NCI-H1417 (cell line): ENCODE data around the gene PASD1.

Experiments used
- DNase-seq, 3 experiments: peaks; one replicate each; lab custom pipeline; 2025; lab: John Stamatoyannopoulos, UW

The PASD1 gene

DNA sequence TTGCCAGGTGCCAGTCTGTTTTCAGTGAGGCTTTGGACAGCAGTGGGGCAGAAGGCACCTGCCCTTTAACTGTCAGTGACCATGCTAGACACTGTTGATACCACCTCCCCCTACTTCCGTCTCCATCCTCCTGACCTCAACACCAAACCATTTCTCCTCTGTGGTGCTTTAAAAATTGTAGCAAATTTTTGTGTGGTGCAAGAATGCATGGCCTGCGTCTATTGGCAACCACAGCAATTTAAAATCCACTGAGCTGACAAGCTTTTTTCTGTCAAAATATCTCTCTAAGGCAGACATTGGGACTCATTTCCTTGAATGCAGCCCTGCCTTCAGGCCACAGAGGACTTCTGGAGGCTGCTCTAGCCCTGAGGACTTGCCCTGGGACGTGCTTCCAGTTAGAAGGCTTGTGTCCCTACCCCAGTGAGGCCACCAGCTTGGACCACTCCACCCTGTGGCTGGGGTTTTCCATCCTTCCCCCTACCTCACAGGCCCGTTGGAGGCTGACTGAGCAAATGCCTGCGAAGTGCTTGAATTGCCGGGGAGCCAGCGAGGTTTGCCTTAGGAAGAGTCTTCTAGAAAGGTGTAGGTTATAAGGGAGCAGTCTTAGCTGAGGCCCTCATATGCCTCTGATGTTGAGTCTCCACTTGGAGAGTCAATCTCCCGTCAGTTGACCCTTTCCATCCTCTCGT lies 138.7 kb downstream of the PASD1 start:
- DNase-seq: no peak

DNA sequence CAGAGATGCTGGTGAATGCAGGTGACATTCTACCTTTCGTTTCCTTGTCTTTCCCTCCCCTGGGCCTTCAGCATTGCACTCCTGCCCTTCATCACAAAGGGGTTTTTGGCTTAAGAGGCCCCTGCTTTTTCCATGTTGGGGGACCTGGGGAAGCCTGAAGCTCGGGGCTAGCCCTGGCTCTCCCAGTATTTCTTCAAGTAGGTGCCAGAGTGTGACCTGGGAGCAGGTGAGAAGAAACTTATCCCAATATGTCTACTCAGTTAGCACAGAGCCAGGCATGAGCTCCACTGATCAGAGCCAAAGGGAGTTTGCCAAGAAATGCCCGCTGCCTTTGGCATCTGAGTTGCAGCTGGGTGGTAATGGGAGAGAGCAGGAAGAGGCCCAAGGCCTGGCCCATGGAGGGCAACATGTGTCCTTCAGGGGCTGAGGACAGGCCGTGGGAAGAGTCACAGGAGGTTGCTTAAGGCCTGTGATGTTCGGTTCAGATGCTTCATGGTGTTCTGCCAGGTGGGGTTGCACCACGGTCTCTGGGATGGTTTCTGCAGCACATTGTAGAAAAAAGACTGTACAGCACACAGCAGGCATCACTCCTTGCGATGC lies 139.4 kb downstream of the PASD1 start:
- no peak for DNase-seq

DNA sequence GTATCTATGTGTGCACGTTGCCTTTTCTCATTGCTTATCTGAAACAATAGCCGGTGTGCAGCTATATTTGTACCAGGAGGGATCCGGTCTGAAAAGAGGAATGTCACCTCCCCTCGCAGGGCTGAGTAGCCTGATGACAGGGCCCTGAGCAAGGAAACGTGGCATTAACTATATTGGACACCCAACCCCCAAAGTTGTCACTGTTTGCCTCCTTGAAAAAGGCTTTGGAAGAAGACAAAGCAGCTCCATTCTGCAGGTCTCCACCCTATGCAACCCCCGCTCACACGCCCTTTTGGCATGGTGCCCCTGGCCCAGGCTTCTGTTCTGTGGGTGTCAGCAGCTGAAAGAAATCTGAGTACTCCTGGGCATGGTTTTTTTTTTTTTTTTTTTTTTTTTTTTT lies 140.0 kb downstream of the PASD1 start:
- peak in 1 of 3 experiments; percentile 14 for DNase-seq

DNA sequence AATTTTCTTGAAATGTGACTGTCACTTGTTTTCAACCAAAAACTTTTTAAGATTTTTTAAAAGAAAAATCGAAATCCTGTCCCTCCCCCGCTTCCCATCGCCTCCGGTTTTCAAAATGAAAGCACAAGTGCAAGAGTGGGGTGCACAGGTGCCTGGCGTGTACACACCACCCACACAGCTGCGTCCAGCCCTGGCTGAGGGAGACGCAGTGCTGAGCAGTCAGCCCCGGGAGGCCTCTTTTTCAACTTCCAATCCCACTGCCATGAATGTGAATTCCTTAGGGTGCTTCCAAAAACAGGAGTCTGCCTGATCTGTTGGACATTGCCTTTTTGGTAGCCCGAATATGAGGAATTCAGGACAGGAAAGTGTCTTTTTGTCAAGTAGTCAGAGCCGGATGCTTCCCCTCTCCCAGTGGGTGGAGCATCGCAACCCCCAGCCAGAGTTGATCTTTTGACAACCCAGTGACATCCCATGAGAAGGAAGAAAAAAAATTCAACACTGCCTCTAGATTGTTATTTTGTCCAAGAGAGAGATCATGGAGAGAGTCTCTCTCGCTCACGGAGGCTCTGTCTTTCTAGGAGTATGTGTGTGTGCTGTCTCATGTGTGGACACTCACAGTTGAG lies 140.7 kb downstream of the PASD1 start:
- DNase-seq: peak in 1 of 3 experiments; percentile 14

DNA sequence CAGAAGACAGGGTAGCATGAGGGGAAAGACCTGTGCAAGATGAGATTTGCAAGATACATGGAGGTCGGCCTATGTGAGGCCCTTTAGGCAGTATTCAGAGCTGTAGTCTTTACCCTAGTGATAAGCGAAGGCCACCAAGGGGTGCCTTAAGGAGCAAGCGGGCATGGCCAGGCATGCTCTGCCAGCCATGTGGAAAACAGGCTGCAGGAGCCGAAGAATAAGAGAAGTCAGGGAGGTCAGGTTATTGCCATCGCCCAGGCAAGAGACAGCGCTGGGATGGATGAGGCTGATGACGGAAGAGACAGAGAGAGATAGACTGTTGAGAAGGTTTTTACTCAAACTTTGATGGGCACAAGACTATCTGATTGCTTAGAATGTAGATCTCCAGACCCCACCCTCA lies 145.3 kb downstream of the PASD1 start:
- DNase-seq: no peak

DNA sequence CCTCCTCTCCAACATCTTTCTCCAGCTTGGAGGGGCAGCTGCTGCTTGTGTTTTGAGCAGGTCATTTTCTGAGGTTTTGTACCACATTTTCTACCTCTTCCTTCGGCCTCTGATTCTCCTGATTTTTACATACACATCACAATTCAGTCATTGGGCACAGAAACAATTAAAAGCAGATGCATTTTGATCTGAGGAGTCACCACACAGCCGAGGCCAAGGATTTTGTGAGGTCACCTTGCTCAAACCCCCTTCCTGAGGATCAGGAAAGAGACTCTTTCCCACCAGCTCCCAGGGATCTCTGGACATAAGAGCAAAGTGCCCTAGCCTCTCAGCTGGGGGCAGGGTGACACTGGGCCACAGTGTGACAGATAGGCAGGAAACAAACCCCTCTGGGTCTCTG lies 147.0 kb downstream of the PASD1 start:
- no peak for DNase-seq

DNA sequence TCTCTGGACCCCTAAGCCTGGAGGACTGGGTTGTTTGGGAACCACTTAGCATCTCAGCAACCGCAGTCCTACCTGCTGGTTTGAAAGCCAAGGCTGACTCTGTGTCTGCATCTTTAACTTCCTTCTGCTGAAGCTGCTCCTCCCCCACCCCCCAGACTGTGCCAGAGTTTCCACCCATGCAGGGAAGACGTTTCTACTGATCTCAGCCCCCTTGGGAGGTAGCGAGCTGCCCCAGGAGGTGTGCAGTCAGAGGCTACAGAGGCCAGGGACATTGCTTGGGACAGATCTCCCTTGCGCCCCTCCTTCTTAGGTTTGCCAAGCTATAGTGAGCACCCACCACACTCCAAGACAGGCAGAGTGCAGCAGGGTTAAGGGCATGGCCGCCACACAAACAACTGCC lies 147.7 kb downstream of the PASD1 start:
- no peak for DNase-seq

DNA sequence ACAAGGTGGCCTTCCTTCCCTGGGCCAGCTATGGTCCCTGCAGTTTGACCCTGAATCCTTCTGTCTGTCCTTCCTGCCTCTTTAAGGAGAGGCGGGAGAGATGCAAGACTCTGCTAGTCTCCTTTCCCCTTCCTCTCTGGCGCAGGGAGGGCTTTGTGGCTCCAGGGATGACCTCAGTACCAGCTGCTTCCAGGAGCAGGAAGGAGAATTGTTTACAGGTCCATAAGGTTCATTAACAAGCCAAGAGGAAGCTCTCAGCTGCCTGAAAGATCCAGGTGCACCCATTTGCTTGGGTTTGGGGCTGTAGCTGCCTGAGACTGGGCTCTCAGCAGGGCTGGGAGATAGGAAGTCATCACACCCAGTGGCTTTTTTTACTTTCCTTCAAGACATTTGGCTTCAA lies 148.3 kb downstream of the PASD1 start:
- peak in 1 of 3 experiments; percentile 32 for DNase-seq

DNA sequence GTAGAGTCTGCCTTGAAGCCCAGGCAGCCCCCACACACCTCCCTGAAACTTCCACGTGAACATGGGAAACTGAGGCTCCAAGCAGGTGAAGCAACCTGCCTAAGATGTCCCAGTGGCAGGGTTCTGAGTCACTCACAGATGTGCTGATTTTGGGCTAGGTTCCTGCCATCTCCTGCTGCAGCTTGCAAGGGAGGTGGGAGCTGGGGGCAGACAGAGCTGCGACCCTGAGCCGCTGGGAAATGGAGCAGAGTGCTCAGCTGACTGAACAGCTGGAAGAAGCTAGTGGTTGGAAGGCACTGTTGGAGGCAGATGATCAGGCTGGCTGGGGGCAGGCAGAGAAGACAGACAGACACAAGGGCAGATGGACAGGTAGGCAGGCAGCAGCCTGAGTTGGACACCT lies 148.8 kb downstream of the PASD1 start:
- no peak for DNase-seq

DNA sequence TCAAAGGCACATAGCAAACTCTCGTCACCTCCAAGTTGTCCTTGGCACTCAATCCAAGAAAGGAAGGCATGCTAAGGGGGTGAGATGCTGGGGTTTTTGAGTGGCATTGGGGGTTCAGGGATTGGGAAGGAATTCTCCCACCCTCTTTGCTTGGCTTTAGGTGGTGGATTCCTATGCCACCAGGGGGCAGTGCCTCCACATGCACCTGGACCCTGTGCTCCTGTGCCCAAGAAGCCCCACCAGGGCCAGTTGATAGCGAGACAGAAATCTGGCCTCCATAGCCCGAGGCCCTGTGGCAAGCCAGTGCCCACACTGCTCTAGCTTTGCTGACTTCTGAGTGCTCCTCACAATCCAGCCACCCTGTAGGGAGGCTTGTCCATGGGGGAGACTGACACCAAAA lies 150.4 kb downstream of the PASD1 start:
- peak in 2 of 3 experiments; percentile 14 to 38 for DNase-seq

DNA sequence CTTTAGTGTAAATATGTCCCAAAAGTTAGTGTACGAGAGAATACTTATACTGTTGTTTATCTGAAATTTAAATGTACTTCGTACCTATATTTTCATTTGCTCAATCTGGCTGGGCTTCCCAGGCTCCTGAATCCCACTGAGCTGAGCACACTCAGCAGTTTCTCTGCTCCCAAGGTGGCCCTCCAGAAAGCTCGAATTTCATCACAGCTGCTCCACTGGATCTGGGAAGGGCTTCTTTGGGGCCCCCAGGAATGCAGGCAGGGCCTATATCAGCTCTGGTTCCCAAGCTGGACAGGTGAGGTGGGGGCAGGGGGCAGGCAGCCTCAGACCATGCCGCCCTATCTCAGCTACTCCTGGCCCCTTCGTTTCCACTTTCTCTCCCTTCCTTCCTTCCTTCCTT lies 150.9 kb downstream of the PASD1 start:
- no peak for DNase-seq

DNA sequence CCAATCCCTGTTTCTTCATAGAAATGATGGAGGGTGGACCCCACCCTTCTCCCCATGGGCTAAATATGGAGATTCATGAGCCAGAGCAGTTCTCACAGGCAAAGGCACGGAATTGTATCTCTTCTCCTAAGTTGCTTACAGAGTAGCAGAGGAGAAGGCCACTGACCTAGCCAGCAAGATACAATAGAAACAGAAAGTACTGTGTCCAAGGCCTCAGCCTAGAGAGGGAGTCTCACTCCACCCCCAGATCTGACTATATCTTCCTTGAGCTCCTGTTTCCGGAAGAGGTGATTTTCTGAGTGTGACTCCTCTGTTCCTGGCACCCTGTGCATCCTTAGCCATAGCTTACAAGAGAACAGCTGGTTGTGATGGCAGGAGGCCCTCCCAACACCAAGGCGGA lies 152.3 kb downstream of the PASD1 start, which contains the start of gene FATE1:
Gene FATE1, plus strand, starts transcription at position 284 of the 400 bp plus-strand sequence. Its CDS starts 85 bp downstream, at position 369.
- no peak for DNase-seq

DNA sequence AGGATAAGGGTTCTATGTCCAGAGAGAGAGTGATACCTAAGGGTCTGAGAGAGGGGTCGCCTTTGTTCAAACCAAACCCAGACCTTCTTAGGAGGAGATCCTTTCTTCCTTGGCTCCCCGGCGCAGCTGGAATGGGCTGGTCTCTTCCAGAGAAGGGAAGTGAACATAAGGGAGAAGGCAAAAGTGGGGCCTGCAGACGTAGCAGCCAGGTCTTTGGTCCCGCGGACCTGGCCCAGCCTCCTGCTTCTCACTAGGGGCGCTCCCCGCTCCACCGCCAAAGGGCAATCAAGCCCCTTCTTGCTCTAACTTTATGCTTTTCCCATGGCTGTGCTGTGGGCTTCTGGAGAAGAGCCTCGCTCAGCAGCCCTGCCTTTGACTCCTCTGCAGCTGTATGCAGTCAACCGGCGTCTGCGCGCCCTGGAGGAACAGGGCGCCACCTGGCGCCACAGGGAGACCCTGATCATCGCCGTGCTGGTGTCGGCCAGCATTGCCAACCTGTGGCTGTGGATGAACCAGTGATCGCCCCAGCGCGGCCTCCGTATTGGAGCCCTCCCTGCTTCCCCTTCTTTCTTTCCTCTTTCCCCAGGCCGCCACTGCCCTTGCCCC lies 158.9 kb downstream of the PASD1 start:
- peak in 1 of 3 experiments; percentile 55 for DNase-seq

DNA sequence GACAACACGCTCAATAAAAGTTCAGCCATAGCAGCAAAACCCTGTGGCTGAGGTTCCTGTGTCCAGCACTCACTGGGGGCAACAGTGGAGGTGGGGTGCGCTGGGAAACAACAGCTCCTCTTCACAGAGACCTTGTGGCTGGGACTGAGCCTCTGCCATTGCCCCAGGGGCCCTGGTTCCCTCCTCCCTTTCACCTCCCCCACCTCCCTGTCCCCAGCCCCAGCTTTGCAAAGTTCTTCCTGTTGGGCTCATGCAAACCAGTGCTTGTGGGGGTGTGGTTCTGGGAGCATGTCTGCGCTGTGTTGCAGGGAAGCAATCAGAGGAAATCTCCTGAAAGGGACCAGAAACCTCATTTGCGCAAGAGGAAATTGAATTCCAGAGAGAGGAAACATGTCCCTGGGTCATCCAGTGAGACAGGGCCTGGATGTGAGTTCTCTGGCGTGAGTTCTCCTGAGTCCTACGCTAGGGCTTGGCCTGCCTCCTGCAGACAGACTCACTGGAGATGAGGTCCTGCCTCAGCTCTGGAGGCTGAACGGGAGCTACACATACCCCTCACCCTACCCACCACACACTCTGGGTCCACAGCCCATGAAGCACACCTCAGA lies 159.8 kb downstream of the PASD1 start:
- no peak for DNase-seq

DNA sequence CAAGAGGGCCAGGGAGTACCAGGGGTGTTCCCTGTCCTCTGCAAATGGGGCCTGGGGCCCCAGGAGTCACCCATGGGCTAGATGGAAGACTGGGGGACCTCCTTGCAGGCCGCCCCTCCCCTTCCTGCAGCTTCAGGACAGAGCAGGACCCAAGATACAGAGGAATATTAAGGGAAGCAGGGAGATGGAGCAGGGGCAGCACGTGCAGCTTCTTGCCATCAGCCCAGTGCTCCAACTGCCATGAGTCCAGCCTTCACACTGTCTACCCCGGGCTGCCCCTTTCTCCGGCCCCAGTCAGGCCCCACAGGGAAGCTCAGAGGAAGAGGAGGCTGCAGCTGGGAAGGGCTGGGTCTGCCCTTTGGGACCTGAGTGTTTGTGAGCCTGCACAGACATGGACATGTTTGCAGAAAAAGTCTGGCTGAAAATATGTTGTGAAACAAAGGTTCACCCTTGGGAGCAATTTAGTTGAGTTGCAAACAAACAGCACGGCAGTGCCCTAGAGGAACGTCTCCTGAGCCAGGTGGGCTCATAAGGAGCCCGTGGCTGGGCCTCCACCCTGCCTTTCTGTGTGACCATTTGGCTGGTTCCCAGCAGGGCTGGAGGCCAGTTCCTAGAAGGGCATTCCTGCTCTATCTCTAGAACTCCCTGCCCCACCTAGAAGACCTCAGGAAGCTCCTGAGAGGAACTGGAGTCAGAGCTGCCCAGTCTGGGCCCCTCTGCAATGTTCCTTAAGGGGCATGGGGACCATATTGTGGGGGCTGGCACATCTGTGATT lies 161.3 kb downstream of the PASD1 start:
- no peak for DNase-seq

DNA sequence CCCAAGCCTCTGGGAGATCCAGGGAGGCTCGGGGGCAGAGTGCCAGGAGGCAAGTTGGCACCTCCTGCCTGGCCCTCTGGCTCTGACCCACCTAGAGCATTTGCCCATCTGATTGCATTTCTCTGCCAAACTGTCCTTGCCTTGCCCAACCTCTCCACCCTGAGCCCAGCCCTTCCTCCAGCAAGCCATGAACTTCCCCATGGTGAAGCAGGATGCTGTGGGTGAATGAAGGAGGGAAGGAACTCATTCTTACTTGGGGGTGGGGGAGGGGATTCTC lies 161.8 kb downstream of the PASD1 start:
- no peak for DNase-seq
